Measurements from ENCODE around the gene PANK1. TPM values are rescaled to one million over a fixed set of nuclear protein-coding genes. Genes with fewer than 3 reads are reported as not detected.
A peak's percentile ranks its signal among the peaks of the same experiment; 100 is the strongest.

Gene PANK1
- total and polyA plus RNA-seq, 9 of the 15 experiments (the other 6 are each of a cell fraction or from before 2014, with no cell fraction given): 1.7 to 10.7 (median 6.5) TPM

- 0 out of 2 replicates have a peak, but pooled peaks have one; percentile 7 for TF ChIP-seq RREB1 (CRISPR knock-in tag; IDR thresholded peaks at IDR 0.05)
- peak; percentile 38; the same call in 1 of the 2 replicates for TF ChIP-seq PHF8 (IDR thresholded peaks at IDR 0.05; ENCODE audit: borderline replicate concordance, low read length)
- peak in 1 of 2 experiments; percentile 36; a peak in 1 of 4 replicates for TF ChIP-seq UBTF (IDR thresholded peaks at IDR 0.05; ENCODE audit: borderline replicate concordance in 1 of 2, low read depth in 2 of 2, low read length in 2 of 2)
- TF ChIP-seq EGR1 (conservative IDR thresholded peaks at IDR 0.05): peak; percentile 0; the same call in 1 of the 2 replicates
- TF ChIP-seq NONO (IDR thresholded peaks at IDR 0.05; ENCODE audit: low read depth in 2 of 2, low read length in 1 of 2): 0 out of 4 replicates have a peak, but pooled peaks of 1 of the 2 experiments have one; percentile 65
- TF ChIP-seq ZBTB7A (IDR thresholded peaks at IDR 0.05; ENCODE audit: borderline replicate concordance, control insufficient read depth, low read depth, low read length): peak; percentile 32; the same call in 1 of the 2 replicates
- no peak for TF ChIP-seq KHSRP (IDR thresholded peaks at IDR 0.05)
- no peak for TF ChIP-seq SNAPC5 (CRISPR knock-in tag; IDR thresholded peaks at IDR 0.05)
- no peak for TF ChIP-seq STAT6 (CRISPR knock-in tag; IDR thresholded peaks at IDR 0.05)
- TF ChIP-seq RUNX1 (IDR thresholded peaks at IDR 0.05; ENCODE audit: low read depth): no peak
- 0 out of 6 replicates have a peak, but pooled peaks of 1 of the 3 experiments have one; percentile 17 for TF ChIP-seq ZBTB11 (CRISPR knock-in tag; IDR thresholded peaks at IDR 0.05)
- no peak for TF ChIP-seq MED1 (CRISPR knock-in tag; IDR thresholded peaks at IDR 0.05; ENCODE audit: borderline replicate concordance)
Observed at GRCh38 chr10:89644691-89644966, 413 bp downstream of the PANK1 start (continued).
